H1 (cell line): Measurements from ENCODE around the gene ARRDC2. TPM values are rescaled to one million over a fixed set of nuclear protein-coding genes. Genes with fewer than 3 reads are reported as not detected.

Experiments used
- CTCF ChIA-PET: fragments of 300-600 bp; sonication (Branson Sonifier 250); formaldehyde crosslinking; loops from one replicate; lab custom pipeline; 2021; ENCODE audit not compliant: partially characterized antibody; lab: Charles Lee
- POLR2A ChIA-PET: fragments of 300-600 bp; sonication (Branson Sonifier 250); formaldehyde crosslinking; loops from one replicate; lab custom pipeline; 2021; ENCODE audit warnings: inconsistent platforms; ENCODE audit not compliant: partially characterized antibody; lab: Charles Lee
- DNase-seq, 2 experiments: peaks; one replicate each; pipeline versions ENCODE4 v3.0.0 to v3.0.0-alpha.2; 2010 to 2022; ENCODE audit warnings: low spot score in 2 of 2, low read depth in 1 of 2, mixed read lengths in 1 of 2
- FAIRE-seq: peaks from 2 replicates; lab custom pipeline; 2011; peaks lifted over from hg19 to GRCh38; lab: Jason Lieb, UNC
- H2AFZ ChIP-seq: 2 replicates; pipeline ENCODE4 v1.8.1; 2012; ENCODE audit warnings: low read length, inconsistent platforms
- H2AK5ac ChIP-seq: 2 replicates; pipeline ENCODE4 v1.6.1; 2013; ENCODE audit warnings: low read depth, low read length
- H2BK120ac ChIP-seq: replicated peaks from 2 replicates; pipeline ENCODE3; 2013; ENCODE audit warnings: low read depth, low read length, inconsistent platforms
- H2BK12ac ChIP-seq: 2 replicates; pipeline ENCODE4 v1.6.1; 2013; ENCODE audit warnings: low read depth, low read length
- H2BK15ac ChIP-seq: 2 replicates; pipeline ENCODE4 v1.6.1; 2013; ENCODE audit warnings: low read length
- H2BK20ac ChIP-seq: 2 replicates; pipeline ENCODE4 v1.6.1; 2013; ENCODE audit warnings: low read length
- H2BK5ac ChIP-seq: 2 replicates; pipeline ENCODE4 v1.6.1; 2013; ENCODE audit warnings: low read depth, low read length
- H3K14ac ChIP-seq: 2 replicates; pipeline ENCODE4 v1.6.1; 2013; ENCODE audit warnings: inconsistent platforms; ENCODE audit not compliant: insufficient read length
- H3K18ac ChIP-seq: 2 replicates; pipeline ENCODE4 v1.6.1; 2013; ENCODE audit warnings: low read length; ENCODE audit errors: extremely low read depth
- H3K23ac ChIP-seq: 2 replicates; pipeline ENCODE4 v1.6.1; 2013; ENCODE audit warnings: inconsistent platforms; ENCODE audit not compliant: insufficient read length
- H3K23me2 ChIP-seq: 2 replicates; pipeline ENCODE4 v1.6.1; 2013; ENCODE audit warnings: low read depth, low read length
- H3K27ac ChIP-seq: 2 replicates; pipeline ENCODE4 v1.6.1; 2011; ENCODE audit warnings: low read depth, low read length, inconsistent platforms
- H3K27me3 ChIP-seq, 4 experiments: replicated peaks in 1 of 4; 1 replicate in 1 of 4; 2 replicates in 3 of 4; pipeline versions ENCODE4 v1.6.1 to v1.8.1; 2011 to 2013; ENCODE audit warnings: low read length in 3 of 4, mild to moderate bottlenecking in 3 of 4, inconsistent platforms in 2 of 4, mixed read lengths in 2 of 4, moderate library complexity in 1 of 4; ENCODE audit not compliant: control insufficient read depth in 3 of 4, insufficient read depth in 3 of 4; ENCODE audit errors: extremely low read depth in 1 of 4
- H3K36me3 ChIP-seq, 4 experiments: 2 replicates each; pipeline versions ENCODE4 v1.6.1 to v1.8.1; 2011 to 2013; ENCODE audit warnings: mild to moderate bottlenecking in 4 of 4, low read length in 3 of 4, moderate library complexity in 2 of 4, control low read depth in 1 of 4, inconsistent platforms in 1 of 4; ENCODE audit not compliant: insufficient read depth in 4 of 4, control insufficient read depth in 2 of 4
- H3K4ac ChIP-seq: replicated peaks from 2 replicates; pipeline ENCODE3; 2013; ENCODE audit warnings: low read length, low read depth, mixed read lengths, inconsistent platforms; ENCODE audit not compliant: insufficient read length
- H3K4me1 ChIP-seq, 4 experiments: replicated peaks in 1 of 4; 1 replicate in 1 of 4; 2 replicates in 3 of 4; pipeline versions ENCODE4 v1.6.1 to v1.8.1; 2011 to 2013; ENCODE audit warnings: low read length in 3 of 4, inconsistent platforms in 2 of 4, mixed read lengths in 1 of 4; ENCODE audit not compliant: insufficient read depth in 4 of 4, control insufficient read depth in 3 of 4
- H3K4me2 ChIP-seq, 2 experiments: 2 replicates each; pipeline versions ENCODE4 v1.6.1 to v1.8.1; 2011 to 2013; ENCODE audit warnings: low read depth in 2 of 2, low read length in 2 of 2, control low read depth in 1 of 2, inconsistent platforms in 1 of 2, mild to moderate bottlenecking in 1 of 2; ENCODE audit not compliant: insufficient read depth in 1 of 2
- H3K4me3 ChIP-seq, 4 experiments: fragments of 200-600, 300-600 bp in 1 of 4; sonication (generic), shearing (Covaris generic), sonication (Bioruptor Twin) in 1 of 4; 2 replicates each; pipeline versions ENCODE4 v1.5.1 to v1.8.1; 2011 to 2016; ENCODE audit warnings: low read length in 4 of 4, low read depth in 3 of 4, control low read depth in 2 of 4, inconsistent platforms in 2 of 4, mild to moderate bottlenecking in 2 of 4, mixed read lengths in 1 of 4, moderate library complexity in 1 of 4; ENCODE audit not compliant: insufficient read depth in 2 of 4; ENCODE audit errors: extremely low read depth in 1 of 4
- H3K56ac ChIP-seq: replicated peaks from 2 replicates; pipeline ENCODE3; 2013; ENCODE audit warnings: low read depth, mild to moderate bottlenecking, mixed read lengths, low read length, inconsistent platforms; ENCODE audit not compliant: insufficient read length
- H3K79me1 ChIP-seq: 2 replicates; pipeline ENCODE4 v1.6.1; 2013; ENCODE audit warnings: low read depth, low read length, control low read depth
- H3K79me2 ChIP-seq, 2 experiments: 2 replicates each; pipeline versions ENCODE4 v1.6.1 to v1.8.1; 2012 to 2013; ENCODE audit warnings: low read length in 2 of 2, mild to moderate bottlenecking in 2 of 2, inconsistent platforms in 1 of 2; ENCODE audit not compliant: insufficient read depth in 2 of 2, control insufficient read depth in 1 of 2
- H3K9ac ChIP-seq, 4 experiments: replicated peaks in 1 of 4; 1 replicate in 1 of 4; 2 replicates in 3 of 4; pipeline versions ENCODE4 v1.6.1 to v1.8.1; 2011 to 2013; ENCODE audit warnings: low read depth in 3 of 4, low read length in 3 of 4, control low read depth in 2 of 4, mild to moderate bottlenecking in 2 of 4, moderate library complexity in 2 of 4, inconsistent platforms in 1 of 4; ENCODE audit errors: extremely low read depth in 1 of 4
- H3K9me3 ChIP-seq, 2 experiments: 2 replicates each; pipeline versions ENCODE4 v1.6.1 to v1.8.1; 2012 to 2013; ENCODE audit warnings: mild to moderate bottlenecking in 2 of 2, moderate library complexity in 2 of 2, control low read depth in 1 of 2, inconsistent platforms in 1 of 2, low read depth in 1 of 2, low read length in 1 of 2, mixed read lengths in 1 of 2; ENCODE audit not compliant: insufficient read depth in 2 of 2
- H4K20me1 ChIP-seq, 2 experiments: replicated peaks in 1 of 2; 2 replicates each; pipeline versions ENCODE3 to v1.8.1; 2011 to 2013; ENCODE audit warnings: inconsistent platforms in 2 of 2, low read length in 2 of 2, mild to moderate bottlenecking in 1 of 2; ENCODE audit not compliant: insufficient read depth in 2 of 2, control insufficient read depth in 1 of 2
- H4K5ac ChIP-seq: 2 replicates; pipeline ENCODE4 v1.6.1; 2013; ENCODE audit warnings: low read length, low read depth, mixed read lengths, inconsistent platforms; ENCODE audit not compliant: insufficient read length
- H4K8ac ChIP-seq: 2 replicates; pipeline ENCODE4 v1.8.0; 2013; ENCODE audit warnings: mild to moderate bottlenecking, moderate library complexity, low read length, inconsistent platforms; ENCODE audit not compliant: insufficient read depth; ENCODE audit errors: extremely low read depth
- H4K91ac ChIP-seq: replicated peaks from 2 replicates; pipeline ENCODE3; 2013; ENCODE audit warnings: low read length, mixed read lengths, inconsistent platforms; ENCODE audit not compliant: insufficient read length
- BACH1 ChIP-seq: IDR thresholded peaks from 2 replicates; pipeline ENCODE4 v1.6.1; 2012; ENCODE audit warnings: low read length, improper control_type of control experiment
- EGR1 ChIP-seq: IDR thresholded peaks from 2 replicates; pipeline ENCODE4 v1.6.1; 2011; ENCODE audit warnings: low read depth, low read length, borderline replicate concordance
- EZH2 ChIP-seq: fragments of 200-600 bp; sonication (generic); IDR thresholded peaks from 2 replicates; pipeline ENCODE4 v1.7.1; 2012; ENCODE audit warnings: low read depth, mild to moderate bottlenecking, moderate library complexity, low read length, inconsistent platforms; ENCODE audit not compliant: severe bottlenecking
- GABPA ChIP-seq: IDR thresholded peaks from 2 replicates; pipeline ENCODE4 v1.6.1; 2011; ENCODE audit warnings: mild to moderate bottlenecking, low read length, moderate library complexity, borderline replicate concordance; ENCODE audit not compliant: insufficient read depth
- GTF2F1 ChIP-seq: IDR thresholded peaks from 2 replicates; pipeline ENCODE4 v1.6.1; 2012; ENCODE audit warnings: low read depth, low read length, improper control_type of control experiment, borderline replicate concordance
- KDM1A ChIP-seq: fragments of 200-600, 300-600 bp; sonication (generic); IDR thresholded peaks from 2 replicates; pipeline ENCODE4 v1.7.1; 2016; ENCODE audit warnings: mild to moderate bottlenecking, low read length, borderline replicate concordance
- POLR2A ChIP-seq, 2 experiments: IDR thresholded peaks; 1 replicate in 1 of 2; 2 replicates in 1 of 2; pipeline ENCODE4 v1.6.1; 2011; ENCODE audit warnings: low read depth in 2 of 2, low read length in 2 of 2, mild to moderate bottlenecking in 2 of 2; ENCODE audit errors: control extremely low read depth in 1 of 2
- RBBP5 ChIP-seq: IDR thresholded peaks from 2 replicates; pipeline ENCODE4 v1.7.1; 2012; ENCODE audit warnings: low read depth, mild to moderate bottlenecking, inconsistent platforms, low read length, moderate library complexity, borderline replicate concordance
- SP1 ChIP-seq: IDR thresholded peaks from 2 replicates; pipeline ENCODE4 v1.6.1; 2011; ENCODE audit warnings: low read depth, low read length
- SUZ12 ChIP-seq: fragments of 200-600 bp; sonication (generic); IDR thresholded peaks from 2 replicates; pipeline ENCODE4 v1.6.1; 2012; ENCODE audit warnings: mild to moderate bottlenecking, inconsistent platforms, low read length, moderate library complexity, mixed read lengths
- TCF12 ChIP-seq: IDR thresholded peaks from 2 replicates; pipeline ENCODE4 v1.6.1; 2011; ENCODE audit warnings: low read depth, mild to moderate bottlenecking, low read length
- ZNF274 ChIP-seq: IDR thresholded peaks from 2 replicates; pipeline ENCODE4 v1.7.0; 2012; ENCODE audit warnings: low read length, borderline replicate concordance; ENCODE audit errors: extremely low read depth
- WGBS, 2 experiments: shearing (Covaris generic) in 1 of 2; methylation state at CpG; one replicate each; pipeline versions ENCODE4 v1.1.6 to v1.1.7; 2013 to 2015; ENCODE audit warnings: low lambda C conversion rate in 2 of 2, mixed read lengths in 2 of 2, inconsistent platforms in 1 of 2, low coverage in 1 of 2, missing lambda C conversion rate in 1 of 2; ENCODE audit not compliant: insufficient replicate concordance in 2 of 2, insufficient coverage in 1 of 2, insufficient read length in 1 of 2; ENCODE audit errors: extremely low coverage in 1 of 2, missing lambda C conversion rate in 1 of 2; 5-methylcytosine and 5-hydroxymethylcytosine counted together
- polyA plus RNA-seq, 7 experiments: library from polyadenylated mRNA; depleted of rRNA in 3 of 7; stranded (reverse) in 5 of 7; unstranded in 2 of 7; fragments of >200 nt in 5 of 7; fragments of 200-250 nt in 2 of 7; gene quantifications; 1 replicate in 5 of 7; 2 replicates in 1 of 7; 4 replicates in 1 of 7; pipeline versions ENCODE4 v1.2.1 to v1.2.3, GENCODE V29; 2011 to 2013; ENCODE audit warnings: missing spikeins in 2 of 7, mixed read lengths in 2 of 7
- total RNA-seq: library from RNA; stranded (reverse); fragmentation: NEBNext Ultra II Directional; extraction: Animal tissue kit (Norgen Biotek cat#: 25700); gene quantifications from 2 replicates; pipeline ENCODE4 v1.2.1, GENCODE V29; 2021

The ARRDC2 gene
- total and polyA plus RNA-seq, 2 of the 8 experiments (the other 6 are each of a cell fraction or from before 2014, with no cell fraction given): 5.4 to 6.9 TPM

- H2BK15ac ChIP-seq: no peak overlapping the region
- no peaks in the 10 kb centered on the region for H3K4me1 ChIP-seq
- H3K9me3 ChIP-seq: no peaks in the 10 kb centered on the region
- H2BK5ac ChIP-seq: no peak overlapping the region
- H3K18ac ChIP-seq: no peak overlapping the region
- no peak for DNase-seq
- H3K27ac ChIP-seq: no peak overlapping the region
- no peak overlapping the region for H3K9ac ChIP-seq
- no peak overlapping the region for H4K91ac ChIP-seq
- CTCF ChIA-PET: interaction anchor here (0.8 to 1.1 kb wide), 2 partner anchors 11 to 12 kb away, joined by 3 to 4 read pairs; no protein-coding TSS in a partner anchor
- no peak overlapping the region for H3K23ac ChIP-seq
- 73% methylated on average over 3 of the region's 6 CpGs; no CpG with 5 or more reads in 1 of the 2 experiments for WGBS, 2 experiments
- H2BK20ac ChIP-seq: no peak overlapping the region
- H3K36me3 ChIP-seq: peaks cover 0 to 2% (median 0%) of the 10 kb centered on the region in 4 experiments; a peak in 1 of 8 replicates
- H3K4me3 ChIP-seq: no peak overlapping the region
- POLR2A ChIA-PET: interaction anchor here (0.6 to 1.1 kb wide), 2 partner anchors 18 to 267 kb away, joined by 3 to 5 read pairs; partner anchors contain the start of gene JUND
- no peak overlapping the region for H3K4me2 ChIP-seq
- no peaks in the 10 kb centered on the region for H3K79me2 ChIP-seq
- H3K4ac ChIP-seq: no peak overlapping the region
- no peak overlapping the region for H4K8ac ChIP-seq
- H3K14ac ChIP-seq: no peak overlapping the region
- H4K5ac ChIP-seq: no peak overlapping the region
- H2AFZ ChIP-seq: no peak overlapping the region
- H3K79me1 ChIP-seq: no peaks in the 10 kb centered on the region
- H2BK12ac ChIP-seq: no peak overlapping the region
- no peak for FAIRE-seq
- H4K20me1 ChIP-seq: no peaks in the 10 kb centered on the region
- no peak overlapping the region for H2BK120ac ChIP-seq
- H2AK5ac ChIP-seq: no peak overlapping the region
- no peak overlapping the region for H3K56ac ChIP-seq
- H3K23me2 ChIP-seq: no peaks in the 10 kb centered on the region
- H3K27me3 ChIP-seq: no peaks in the 10 kb centered on the region; a peak in 1 of 7 replicates
- TF ChIP-seq ZNF274 (no peak), EZH2 (no peak), RBBP5 (no peak), SUZ12 (no peak), GABPA (no peak), EGR1 (no peak), POLR2A (IDR thresholded peaks at IDR 0.05; ENCODE audit: control extremely low read depth in 1 of 2, low read depth in 2 of 2, low read length in 2 of 2) (no peak), SP1 (no peak), KDM1A (no peak), BACH1 (no peak), TCF12 (no peak), GTF2F1 (no peak)
These were observed 6.2 kb downstream of the ARRDC2 start for GRCh38 chr19:18014197-18014596.
